GM12872 (cell line): ENCODE data around the gene SLC7A14.

Source experiments
- TF ChIP-seq, protein P1 (sequence below): IDR thresholded peaks from 3 replicates; pipeline ENCODE4 v1.5.1; 2011; ENCODE audit warnings: low read depth, mild to moderate bottlenecking, low read length, moderate library complexity; ENCODE audit not compliant: insufficient read depth

Gene SLC7A14

DNA sequence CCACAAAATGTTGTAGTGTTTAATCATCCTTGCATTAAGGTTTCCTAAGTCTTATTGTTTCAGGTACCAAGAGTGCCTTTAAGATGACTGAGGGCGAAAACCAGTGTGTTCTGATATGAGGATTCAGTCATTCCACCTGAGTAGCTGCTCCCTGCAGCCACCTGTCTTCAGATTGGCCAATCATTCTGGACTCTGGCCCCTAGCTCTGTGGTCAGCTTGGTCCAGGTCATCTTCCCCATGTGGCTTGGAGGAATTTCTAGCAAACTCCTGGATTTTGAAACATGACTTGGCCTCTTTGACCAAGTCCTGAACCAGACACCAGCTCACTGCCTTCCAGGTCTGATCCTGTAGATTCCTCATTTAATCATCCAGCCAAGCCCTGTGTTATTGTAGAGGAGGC lies 7.8 kb upstream of the SLC7A14 start:
- TF ChIP-seq, protein P1, sequence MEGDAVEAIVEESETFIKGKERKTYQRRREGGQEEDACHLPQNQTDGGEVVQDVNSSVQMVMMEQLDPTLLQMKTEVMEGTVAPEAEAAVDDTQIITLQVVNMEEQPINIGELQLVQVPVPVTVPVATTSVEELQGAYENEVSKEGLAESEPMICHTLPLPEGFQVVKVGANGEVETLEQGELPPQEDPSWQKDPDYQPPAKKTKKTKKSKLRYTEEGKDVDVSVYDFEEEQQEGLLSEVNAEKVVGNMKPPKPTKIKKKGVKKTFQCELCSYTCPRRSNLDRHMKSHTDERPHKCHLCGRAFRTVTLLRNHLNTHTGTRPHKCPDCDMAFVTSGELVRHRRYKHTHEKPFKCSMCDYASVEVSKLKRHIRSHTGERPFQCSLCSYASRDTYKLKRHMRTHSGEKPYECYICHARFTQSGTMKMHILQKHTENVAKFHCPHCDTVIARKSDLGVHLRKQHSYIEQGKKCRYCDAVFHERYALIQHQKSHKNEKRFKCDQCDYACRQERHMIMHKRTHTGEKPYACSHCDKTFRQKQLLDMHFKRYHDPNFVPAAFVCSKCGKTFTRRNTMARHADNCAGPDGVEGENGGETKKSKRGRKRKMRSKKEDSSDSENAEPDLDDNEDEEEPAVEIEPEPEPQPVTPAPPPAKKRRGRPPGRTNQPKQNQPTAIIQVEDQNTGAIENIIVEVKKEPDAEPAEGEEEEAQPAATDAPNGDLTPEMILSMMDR: no peak

DNA sequence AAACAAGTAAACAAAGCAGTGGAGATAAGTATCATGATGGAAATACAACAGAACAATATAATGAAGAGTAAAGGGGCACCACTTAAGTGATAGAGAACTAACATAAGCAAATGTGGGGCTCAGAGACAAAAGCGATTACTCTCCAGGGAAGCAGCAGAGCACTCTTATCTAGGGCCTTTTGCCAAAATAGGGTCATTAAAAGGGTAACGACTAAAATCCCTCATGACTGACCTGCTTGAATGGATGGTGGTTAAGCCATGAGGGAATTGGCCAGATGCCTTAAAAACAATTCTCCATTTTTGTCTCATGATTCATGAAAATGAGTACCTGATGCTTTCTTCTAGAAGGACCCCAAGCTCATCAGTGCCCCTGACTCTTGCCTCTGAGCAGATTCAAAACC lies 3.2 kb upstream of the SLC7A14 start:
- TF ChIP-seq, protein P1: no peak

DNA sequence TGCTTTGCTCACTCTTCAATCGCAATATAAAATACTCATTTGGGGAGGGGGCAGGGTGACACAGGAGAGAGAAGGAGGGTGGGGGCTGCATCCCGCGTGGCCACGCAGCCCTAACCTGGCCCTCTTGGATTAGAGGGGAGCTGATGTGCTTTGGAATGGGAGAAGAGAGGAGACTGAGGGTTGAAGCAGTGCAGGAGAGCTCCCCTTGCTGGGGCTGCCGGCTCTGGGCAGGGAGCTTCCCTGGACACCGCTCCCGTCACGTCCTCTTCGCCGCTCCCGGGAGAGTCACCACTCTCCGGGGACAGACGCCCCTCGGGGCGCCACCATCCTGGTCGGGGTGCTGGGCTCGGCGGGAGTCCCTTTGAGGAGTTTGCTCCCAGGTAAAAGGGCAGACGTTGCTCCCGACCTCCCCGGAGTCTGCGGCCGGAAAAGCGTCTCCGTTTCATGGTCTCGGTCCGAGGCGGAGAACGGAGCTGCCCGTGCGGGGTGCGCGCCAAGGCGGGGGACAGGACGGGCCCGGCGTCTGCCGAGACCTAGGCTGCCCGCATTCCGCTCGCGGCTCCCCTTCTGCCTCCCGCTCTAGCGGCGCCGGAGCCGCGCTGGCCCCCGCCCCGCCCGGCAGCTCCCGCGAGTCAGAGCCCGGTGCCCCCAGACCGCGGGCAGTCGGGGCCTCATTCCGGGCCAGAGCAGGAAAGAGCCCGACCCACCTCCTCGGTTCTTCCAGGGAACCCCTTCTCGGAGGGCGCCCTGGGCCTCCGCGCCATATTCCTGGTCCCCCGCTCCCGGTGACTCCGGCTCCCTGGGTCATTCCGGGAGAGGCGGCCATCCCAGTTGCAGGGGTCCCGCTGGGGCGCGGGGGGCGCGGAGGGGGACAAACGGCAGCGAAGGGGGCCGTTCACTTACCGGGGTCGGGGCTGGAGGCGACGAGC lies 603 bp downstream of the SLC7A14 start:
- TF ChIP-seq, protein P1: no peak

DNA sequence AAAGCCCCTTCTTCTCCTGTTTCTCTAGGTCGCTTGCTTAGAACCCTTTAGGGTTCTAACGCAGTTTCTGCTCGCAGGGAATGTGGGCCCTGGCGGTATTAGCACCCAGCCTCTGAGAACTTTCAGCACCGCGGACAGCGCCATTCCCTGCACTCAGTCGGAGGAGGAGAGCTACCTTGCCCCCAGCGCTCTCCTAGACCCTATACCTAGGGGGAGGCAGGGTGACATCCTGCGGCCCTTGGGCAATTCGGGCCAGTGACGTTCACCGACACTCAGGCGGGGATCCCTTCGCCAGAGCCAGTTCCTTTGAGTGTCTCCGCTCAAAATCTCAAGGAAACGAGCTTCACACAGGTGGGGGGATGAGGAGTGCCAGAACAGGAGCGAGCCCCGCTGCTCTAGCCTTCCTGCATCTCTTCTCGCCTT lies 1.3 kb downstream of the SLC7A14 start:
- TF ChIP-seq, protein P1: no peak

DNA sequence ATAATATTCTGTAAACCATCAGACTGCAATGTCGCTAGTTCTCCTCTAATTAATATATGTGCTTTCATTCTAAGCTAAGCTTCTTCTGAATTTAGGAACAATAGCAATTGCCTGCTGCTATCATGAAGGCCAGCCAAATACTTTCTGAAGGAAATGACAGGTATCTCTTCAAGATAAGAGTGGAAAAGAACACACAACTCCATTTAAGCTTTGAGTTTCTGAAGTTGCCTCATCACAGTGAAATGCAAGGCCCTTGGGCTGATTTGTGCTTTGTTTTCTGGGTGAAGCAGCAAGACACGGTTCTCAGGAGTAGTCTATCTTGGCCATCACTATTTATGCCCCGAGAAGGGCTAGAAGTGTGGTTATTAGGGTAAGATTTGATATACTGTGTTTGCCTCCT lies 6.2 kb downstream of the SLC7A14 start:
- TF ChIP-seq, protein P1: no peak

DNA sequence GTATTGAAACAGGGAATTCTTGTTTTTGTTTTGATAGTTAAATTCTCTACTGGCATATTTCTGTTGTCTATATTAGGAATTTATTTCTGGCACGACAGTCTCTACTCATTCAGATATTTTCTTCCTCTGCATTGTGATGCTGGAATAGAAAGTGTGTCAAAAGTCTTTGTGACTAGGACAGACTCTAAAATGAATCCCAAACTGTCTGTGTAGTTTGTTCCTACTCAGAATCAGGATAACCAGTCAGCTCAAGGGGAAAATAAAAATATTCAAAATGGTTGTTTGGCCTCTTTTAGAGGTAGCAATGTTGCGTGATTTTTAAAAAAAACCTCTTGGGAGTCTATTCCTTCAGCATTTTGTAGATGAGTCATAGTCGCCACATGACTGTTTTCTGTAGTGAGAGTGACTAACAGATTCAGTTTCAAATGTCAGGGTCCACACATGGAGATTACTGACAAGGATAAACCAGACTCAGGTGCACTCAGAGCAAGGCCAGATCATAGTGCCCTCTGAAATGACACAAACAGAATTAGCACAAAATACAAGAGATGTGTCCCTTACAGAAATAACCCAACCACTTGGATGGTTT lies 13.1 kb downstream of the SLC7A14 start:
- TF ChIP-seq, protein P1: no peak

DNA sequence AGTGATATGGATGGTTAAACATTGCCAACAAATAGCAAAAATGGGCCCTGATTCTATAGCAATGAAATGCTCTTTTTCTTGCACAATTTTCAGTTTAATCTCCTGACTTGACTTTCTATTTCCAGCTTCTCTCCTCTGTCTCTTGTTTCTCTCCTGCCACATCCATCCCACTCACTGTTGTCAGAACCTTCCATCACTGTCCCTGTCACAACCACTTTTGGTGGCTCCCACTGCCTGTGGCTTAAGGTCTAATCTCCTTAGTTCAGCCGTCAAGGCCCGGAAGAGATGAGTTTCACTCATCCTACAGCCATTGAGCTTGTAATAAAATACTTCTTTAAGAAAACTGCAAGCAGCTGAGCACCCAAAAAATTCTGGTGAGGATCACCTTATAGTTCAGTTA lies 19.5 kb downstream of the SLC7A14 start:
- TF ChIP-seq, protein P1: no peak
